Stimulated activated CD4-positive, alpha-beta T cell treated with anti-CD3 and anti-CD28 coated beads, Interleukin-15, amount 100 ng/mL, for 1 hour (primary cell): Measurements from ENCODE around the gene MROH2A.
"Not testable (repeated sequence)": the region's sequence is repeated elsewhere in the genome, so short reads cannot be mapped to it uniquely, and the experiment has no call there.

Experiments
- DNase-seq, 2 donors: peaks; one replicate each; pipeline ENCODE4 v3.0.0-alpha.2; 2020; ENCODE audit warnings: low read depth in 1 of 2, low spot score in 1 of 2

The MROH2A gene

GRCh38 chr2:233778030-233778429 lies at the start of gene MROH2A:
Gene MROH2A (plus strand): TSS chr2:233778330. CDS start chr2:233779359, 1,029 bp downstream.
- no peak for DNase-seq

- no peak for DNase-seq
Observed at GRCh38 chr2:233728723-233729301, 49.3 kb upstream of the MROH2A start, which contains the start of gene UGT1A3. Gene UGT1A3 (plus strand): TSS chr2:233729042. CDS start chr2:233729127, 85 bp downstream.

GRCh38 chr2:233736868-233737653 lies 41.1 kb upstream of the MROH2A start:
- DNase-seq, result not testable (repeated sequence)

- no peak for DNase-seq
Observed at GRCh38 chr2:233740870-233741269, 37.3 kb upstream of the MROH2A start.

- no peak for DNase-seq
Observed at GRCh38 chr2:233743464-233744259, 34.5 kb upstream of the MROH2A start.

GRCh38 chr2:233745073-233745755 lies 32.9 kb upstream of the MROH2A start:
- no peak for DNase-seq

GRCh38 chr2:233745838-233746237 lies 32.3 kb upstream of the MROH2A start:
- DNase-seq, result not testable (repeated sequence)

- DNase-seq, result no peak
Observed at GRCh38 chr2:233746475-233747282, 31.5 kb upstream of the MROH2A start.

GRCh38 chr2:233747283-233747544 lies 30.9 kb upstream of the MROH2A start:
- no peak for DNase-seq

GRCh38 chr2:233750689-233751088 lies 27.4 kb upstream of the MROH2A start:
- DNase-seq, result not testable (repeated sequence)

- not testable (repeated sequence) for DNase-seq
Observed at GRCh38 chr2:233751212-233752009, 26.7 kb upstream of the MROH2A start.

- no peak for DNase-seq
Observed at GRCh38 chr2:233754872-233755611, 23.1 kb upstream of the MROH2A start.

- DNase-seq, result no peak
Observed at GRCh38 chr2:233756429-233757081, 21.6 kb upstream of the MROH2A start.

- DNase-seq, result no peak
Observed at GRCh38 chr2:233758141-233758540, 20.0 kb upstream of the MROH2A start.

- no peak for DNase-seq
Observed at GRCh38 chr2:233758849-233759248, 19.3 kb upstream of the MROH2A start.

GRCh38 chr2:233760043-233760442 lies 18.1 kb upstream of the MROH2A start, which contains the start of gene UGT1A1:
Gene UGT1A1 (plus strand): TSS chr2:233760270. CDS start chr2:233760288, 18 bp downstream.
- no peak for DNase-seq

GRCh38 chr2:233761040-233761769 lies 16.9 kb upstream of the MROH2A start:
- DNase-seq, result no peak

GRCh38 chr2:233764264-233764663 lies 13.9 kb upstream of the MROH2A start:
- no peak for DNase-seq
